MM.1S (cell line): ENCODE measurements around the gene XPR1.

Experiments
- DNase-seq: peaks from one replicate; pipeline ENCODE4 v3.0.0-alpha.2; 2015
- H2AFZ ChIP-seq: fragments of 300-600 bp; sonication (generic); 2 replicates; pipeline ENCODE4 v1.6.0; 2016; ENCODE audit warnings: antibody characterized with exemption, low read length
- H3F3A ChIP-seq: fragments of 300-600 bp; sonication (generic); 2 replicates; pipeline ENCODE4 v1.6.1; 2016; ENCODE audit warnings: mild to moderate bottlenecking, antibody characterized with exemption, low read length, moderate library complexity, mixed read lengths; ENCODE audit not compliant: insufficient read depth
- H3K27ac ChIP-seq: fragments of 300-600 bp; sonication (generic); 2 replicates; pipeline ENCODE4 v1.5.1; 2016; ENCODE audit warnings: mild to moderate bottlenecking, low read length
- H3K27me3 ChIP-seq: fragments of 300-600 bp; sonication (generic); replicated peaks from 2 replicates; pipeline ENCODE4 v1.6.0; 2016; ENCODE audit warnings: low read length; ENCODE audit not compliant: insufficient read depth
- H3K36me3 ChIP-seq: fragments of 300-600 bp; sonication (generic); replicated peaks from 2 replicates; pipeline ENCODE4 v1.6.1; 2016; ENCODE audit warnings: mild to moderate bottlenecking, low read length, mixed read lengths; ENCODE audit not compliant: insufficient read depth
- H3K4me1 ChIP-seq: fragments of 300-600 bp; sonication (generic); 2 replicates; pipeline ENCODE4 v1.6.1; 2016; ENCODE audit warnings: low read length, mixed read lengths
- H3K4me2 ChIP-seq: fragments of 300-600 bp; sonication (generic); 2 replicates; pipeline ENCODE4 v1.6.0; 2016; ENCODE audit warnings: low read depth, low read length
- H3K4me3 ChIP-seq: fragments of 300-600 bp; sonication (generic); 2 replicates; pipeline ENCODE4 v1.5.1; 2016; ENCODE audit warnings: low read length, mixed read lengths
- H3K79me2 ChIP-seq: fragments of 300-600 bp; sonication (generic); 2 replicates; pipeline ENCODE4 v1.6.1; 2016; ENCODE audit warnings: mixed run types, low read length, mixed read lengths
- H3K9ac ChIP-seq: fragments of 300-600 bp; sonication (generic); 2 replicates; pipeline ENCODE4 v1.6.1; 2016; ENCODE audit warnings: low read length, mixed read lengths
- H3K9me2 ChIP-seq: fragments of 300-600 bp; sonication (generic); replicated peaks from 2 replicates; pipeline ENCODE4 v1.6.1; 2016; ENCODE audit warnings: mild to moderate bottlenecking, low read length, mixed read lengths; ENCODE audit not compliant: insufficient read depth
- H3K9me3 ChIP-seq: fragments of 300-600 bp; sonication (generic); replicated peaks from 2 replicates; pipeline ENCODE4 v1.6.1; 2016; ENCODE audit warnings: mild to moderate bottlenecking, low read length, mixed read lengths; ENCODE audit not compliant: insufficient read depth
- H4K20me1 ChIP-seq: fragments of 300-600 bp; sonication (generic); 2 replicates; pipeline ENCODE4 v1.6.1; 2016; ENCODE audit warnings: mild to moderate bottlenecking, low read length, moderate library complexity, mixed read lengths; ENCODE audit not compliant: insufficient read depth
- CTCF ChIP-seq: fragments of 300-600 bp; sonication (generic); IDR thresholded peaks from 2 replicates; pipeline ENCODE4 v1.5.1; 2016; ENCODE audit warnings: antibody characterized with exemption, low read length, mixed read lengths
- EZH2 ChIP-seq: fragments of 300-600 bp; sonication (generic); optimal IDR thresholded peaks from 2 replicates; pipeline ENCODE3; 2017; ENCODE audit warnings: low read depth, mild to moderate bottlenecking, antibody characterized with exemption, low read length, mixed read lengths
- EZH2phosphoT487 ChIP-seq: fragments of 300-600 bp; sonication (generic); IDR thresholded peaks from 2 replicates; pipeline ENCODE4 v1.6.1; 2018; ENCODE audit warnings: antibody characterized with exemption, low read length

XPR1 gene

GRCh38 chr1:180888870-180889269, 257.0 kb downstream of the XPR1 start:
- Histone ChIP-seq H3K79me2 (no peaks in the 10 kb centered on the region), H3K36me3 (no peaks in the 10 kb centered on the region), H3K9me3 (no peaks in the 10 kb centered on the region), H3K27me3 (no peaks in the 10 kb centered on the region), H2AFZ (no peak overlapping the region), H3K9me2 (no peaks in the 10 kb centered on the region), H3K4me2 (no peak overlapping the region), H4K20me1 (no peaks in the 10 kb centered on the region), H3F3A (no peaks in the 10 kb centered on the region), H3K4me1 (peaks cover 13% of the 10 kb centered on the region), H3K9ac (no peak overlapping the region), H3K4me3 (no peak overlapping the region), H3K27ac (no peak overlapping the region)
- DNase-seq = no peak
- no peak for TF ChIP-seq EZH2phosphoT487
- no peak for TF ChIP-seq EZH2
- TF ChIP-seq CTCF = no peak

- H3K27ac ChIP-seq = no peak overlapping the region
- H3K9ac ChIP-seq = no peak overlapping the region
- H3K9me2 ChIP-seq = no peaks in the 10 kb centered on the region
- no peaks in the 10 kb centered on the region for H3K36me3 ChIP-seq
- H3F3A ChIP-seq = no peaks in the 10 kb centered on the region
- H2AFZ ChIP-seq = no peak overlapping the region
- peaks cover 13% of the 10 kb centered on the region for H3K4me1 ChIP-seq
- H3K9me3 ChIP-seq = no peaks in the 10 kb centered on the region
- H4K20me1 ChIP-seq = no peaks in the 10 kb centered on the region
- no peak overlapping the region for H3K4me3 ChIP-seq
- no peak overlapping the region for H3K4me2 ChIP-seq
- DNase-seq = no peak
- no peaks in the 10 kb centered on the region for H3K79me2 ChIP-seq
- H3K27me3 ChIP-seq = no peaks in the 10 kb centered on the region
- no peak for TF ChIP-seq EZH2phosphoT487
These were observed 257.5 kb downstream of the XPR1 start for GRCh38 chr1:180889325-180889724.

DNA sequence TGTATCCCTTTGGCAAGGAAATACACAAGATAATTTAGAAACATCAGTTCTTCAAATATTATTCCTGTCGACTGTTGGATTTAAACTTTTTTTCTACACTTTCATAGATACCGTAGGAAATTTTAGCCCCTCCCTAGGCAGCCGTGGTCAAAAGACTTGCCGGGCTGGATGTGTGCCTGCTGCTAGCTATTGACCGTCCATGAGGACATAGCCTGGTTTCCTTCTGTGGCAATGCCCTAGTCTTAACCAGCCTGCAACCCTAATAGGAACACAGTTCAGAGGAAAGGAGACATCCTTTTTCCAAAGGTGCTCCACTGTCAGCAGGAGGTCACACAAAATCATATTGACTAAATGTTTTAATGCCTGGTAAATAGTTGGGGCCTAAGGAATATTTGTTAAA, 260.4 kb downstream of the XPR1 start:
- H3F3A ChIP-seq = no peaks in the 10 kb centered on the region
- H3K9me2 ChIP-seq = no peaks in the 10 kb centered on the region
- H3K36me3 ChIP-seq = no peaks in the 10 kb centered on the region

More for the DNA sequence above, 260.4 kb downstream of the XPR1 start:
- Histone ChIP-seq H2AFZ (no peak overlapping the region), H3K27me3 (no peaks in the 10 kb centered on the region), H3K4me2 (no peak overlapping the region), H3K27ac (no peak overlapping the region), H3K4me1 (peaks cover 13% of the 10 kb centered on the region), H3K9me3 (no peaks in the 10 kb centered on the region), H3K4me3 (no peak overlapping the region), H4K20me1 (no peaks in the 10 kb centered on the region), H3K9ac (no peak overlapping the region), H3K79me2 (no peaks in the 10 kb centered on the region)
- no peak for DNase-seq
- TF ChIP-seq EZH2 = no peak
- TF ChIP-seq EZH2phosphoT487 = no peak
- TF ChIP-seq CTCF = no peak
